ENCODE results near the gene RGPD4.
"Not testable (repeated sequence)": the region's sequence is repeated elsewhere in the genome, so short reads cannot be mapped to it uniquely, and the experiment has no call there.

The RGPD4 gene

GRCh38 chr2:107826749-107827148, at the start of gene RGPD4:
Gene RGPD4, plus strand, starts transcription at chr2:107826892. Its CDS starts 122 bp downstream, at chr2:107827014.
- DNase-seq (ENCODE audit: low read depth in 2 of 2): not testable (repeated sequence)

GRCh38 chr2:107777974-107778373, 48.7 kb upstream of the RGPD4 start:
- DNase-seq (ENCODE audit: low read depth in 2 of 2): no peak

GRCh38 chr2:107785756-107786155, 40.9 kb upstream of the RGPD4 start:
- DNase-seq (ENCODE audit: low read depth in 2 of 2): no peak

- no peak for DNase-seq (ENCODE audit: low read depth in 2 of 2)
Observed at GRCh38 chr2:107790837-107791236, 35.9 kb upstream of the RGPD4 start.

GRCh38 chr2:107801498-107801897, 25.2 kb upstream of the RGPD4 start:
- no peak for DNase-seq (ENCODE audit: low read depth in 2 of 2)

GRCh38 chr2:107804608-107805498, 21.8 kb upstream of the RGPD4 start:
- DNase-seq (ENCODE audit: low read depth in 2 of 2): no peak

- no peak for DNase-seq (ENCODE audit: low read depth in 2 of 2)
Observed at GRCh38 chr2:107806901-107807300, 19.8 kb upstream of the RGPD4 start.

GRCh38 chr2:107807988-107808387, 18.7 kb upstream of the RGPD4 start:
- no peak for DNase-seq (ENCODE audit: low read depth in 2 of 2)

GRCh38 chr2:107808959-107809358, 17.7 kb upstream of the RGPD4 start:
- no peak for DNase-seq (ENCODE audit: low read depth in 2 of 2)

- DNase-seq (ENCODE audit: low read depth in 2 of 2): no peak
Observed at GRCh38 chr2:107809835-107810234, 16.9 kb upstream of the RGPD4 start.

GRCh38 chr2:107810734-107811133, 16.0 kb upstream of the RGPD4 start:
- DNase-seq (ENCODE audit: low read depth in 2 of 2): no peak

- DNase-seq (ENCODE audit: low read depth in 2 of 2): no peak
Observed at GRCh38 chr2:107811411-107811810, 15.3 kb upstream of the RGPD4 start.

GRCh38 chr2:107812006-107812405, 14.7 kb upstream of the RGPD4 start:
- DNase-seq (ENCODE audit: low read depth in 2 of 2): no peak

GRCh38 chr2:107817378-107817777, 9.3 kb upstream of the RGPD4 start:
- DNase-seq (ENCODE audit: low read depth in 2 of 2): no peak

GRCh38 chr2:107822302-107822701, 4.4 kb upstream of the RGPD4 start:
- no peak for DNase-seq (ENCODE audit: low read depth in 2 of 2)

- DNase-seq (ENCODE audit: low read depth in 2 of 2): no peak
Observed at GRCh38 chr2:107824451-107825205, 2.1 kb upstream of the RGPD4 start.

- no peak for DNase-seq (ENCODE audit: low read depth in 2 of 2)
Observed at GRCh38 chr2:107825206-107825563, 1.5 kb upstream of the RGPD4 start.

GRCh38 chr2:107829514-107829913, 2.8 kb downstream of the RGPD4 start:
- DNase-seq (ENCODE audit: low read depth in 2 of 2): not testable (repeated sequence)

GRCh38 chr2:107833152-107833551, 6.5 kb downstream of the RGPD4 start:
- DNase-seq (ENCODE audit: low read depth in 2 of 2): not testable (repeated sequence)

- DNase-seq (ENCODE audit: low read depth in 2 of 2): not testable (repeated sequence)
Observed at GRCh38 chr2:107833618-107834017, 6.9 kb downstream of the RGPD4 start.

GRCh38 chr2:107916121-107916520, 89.4 kb downstream of the RGPD4 start:
- not testable (repeated sequence) for DNase-seq (ENCODE audit: low read depth in 2 of 2)

- DNase-seq (ENCODE audit: low read depth in 2 of 2): not testable (repeated sequence)
Observed at GRCh38 chr2:107916696-107917370, 90.1 kb downstream of the RGPD4 start.

All from fibroblast of skin of left quadriceps (primary cell).